Glutamatergic neuron (in vitro differentiated cells): ENCODE data around the gene RPGRIP1L. TPM values are rescaled to one million over a fixed set of nuclear protein-coding genes. Genes with fewer than 3 reads are reported as not detected.

Experiments
- DNase-seq: peaks from one replicate; pipeline ENCODE4 v3.0.0; 2022
- H3K27ac Mint-ChIP-seq: one replicate; pipeline ENCODE4 v1.8.0; 2020; ENCODE audit warnings: mild to moderate bottlenecking, mixed read lengths, inconsistent platforms; ENCODE audit not compliant: unreplicated experiment
- H3K27me3 Mint-ChIP-seq: one replicate; pipeline ENCODE4 v1.8.0; 2020; ENCODE audit warnings: mild to moderate bottlenecking, moderate library complexity, mixed read lengths, inconsistent platforms; ENCODE audit not compliant: unreplicated experiment
- H3K36me3 Mint-ChIP-seq: one replicate; pipeline ENCODE4 v1.8.0; 2020; ENCODE audit warnings: mild to moderate bottlenecking, mixed read lengths, inconsistent platforms; ENCODE audit not compliant: unreplicated experiment
- H3K4me1 Mint-ChIP-seq: one replicate; pipeline ENCODE4 v1.8.0; 2020; ENCODE audit warnings: mild to moderate bottlenecking, low read depth, mixed read lengths, inconsistent platforms; ENCODE audit not compliant: unreplicated experiment
- H3K4me3 Mint-ChIP-seq: one replicate; pipeline ENCODE4 v1.8.0; 2020; ENCODE audit warnings: mild to moderate bottlenecking, mixed read lengths, inconsistent platforms; ENCODE audit not compliant: unreplicated experiment
- H3K9me3 Mint-ChIP-seq: one replicate; pipeline ENCODE4 v1.8.0; 2020; ENCODE audit warnings: mild to moderate bottlenecking, moderate library complexity, mixed read lengths, inconsistent platforms; ENCODE audit not compliant: unreplicated experiment
- total RNA-seq: library from RNA; stranded (reverse); fragmentation: NEBNext Ultra II Directional; extraction: Animal tissue kit (Norgen Biotek cat#: 25700); gene quantifications from one replicate; pipeline ENCODE4 v1.2.1, GENCODE V29; 2021; ENCODE audit not compliant: unreplicated experiment
- TF ChIP-seq, protein P1 (sequence below): fragments of 200-600 bp; sonication (generic); IDR thresholded peaks from one replicate; pipeline ENCODE4 v1.5.0; 2021; ENCODE audit not compliant: partially characterized antibody, unreplicated experiment

The RPGRIP1L gene
- total RNA-seq, 1 donor from 2014 or later, result 18.0 TPM

DNA sequence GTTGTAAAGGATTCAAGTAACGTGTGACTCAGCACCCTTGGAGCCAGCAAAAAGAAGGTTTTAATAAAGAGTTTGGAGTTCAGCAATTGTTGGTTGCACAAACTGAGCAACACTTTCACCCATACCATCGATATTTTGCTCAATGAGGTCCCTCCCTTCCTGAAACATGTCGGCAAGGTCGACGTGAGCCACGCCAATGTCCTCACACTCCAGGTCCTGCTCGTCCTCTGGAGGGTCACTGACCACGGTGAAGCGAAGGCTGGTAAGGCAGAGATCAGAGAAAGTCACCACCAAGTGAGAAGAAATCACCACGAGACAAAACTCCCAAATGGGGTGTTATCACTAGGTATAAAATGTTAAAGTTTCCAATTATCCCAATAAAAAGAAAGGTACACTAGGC is 98.3 kb downstream of the RPGRIP1L start:
- Mint-ChIP-seq H3K27ac (no peak overlapping the region), H3K4me3 (no peak overlapping the region), H3K36me3 (no peaks in the 10 kb centered on the region), H3K4me1 (no peaks in the 10 kb centered on the region), H3K9me3 (no peaks in the 10 kb centered on the region), H3K27me3 (no peaks in the 10 kb centered on the region)
- DNase-seq, result no peak
- TF ChIP-seq, protein P1, sequence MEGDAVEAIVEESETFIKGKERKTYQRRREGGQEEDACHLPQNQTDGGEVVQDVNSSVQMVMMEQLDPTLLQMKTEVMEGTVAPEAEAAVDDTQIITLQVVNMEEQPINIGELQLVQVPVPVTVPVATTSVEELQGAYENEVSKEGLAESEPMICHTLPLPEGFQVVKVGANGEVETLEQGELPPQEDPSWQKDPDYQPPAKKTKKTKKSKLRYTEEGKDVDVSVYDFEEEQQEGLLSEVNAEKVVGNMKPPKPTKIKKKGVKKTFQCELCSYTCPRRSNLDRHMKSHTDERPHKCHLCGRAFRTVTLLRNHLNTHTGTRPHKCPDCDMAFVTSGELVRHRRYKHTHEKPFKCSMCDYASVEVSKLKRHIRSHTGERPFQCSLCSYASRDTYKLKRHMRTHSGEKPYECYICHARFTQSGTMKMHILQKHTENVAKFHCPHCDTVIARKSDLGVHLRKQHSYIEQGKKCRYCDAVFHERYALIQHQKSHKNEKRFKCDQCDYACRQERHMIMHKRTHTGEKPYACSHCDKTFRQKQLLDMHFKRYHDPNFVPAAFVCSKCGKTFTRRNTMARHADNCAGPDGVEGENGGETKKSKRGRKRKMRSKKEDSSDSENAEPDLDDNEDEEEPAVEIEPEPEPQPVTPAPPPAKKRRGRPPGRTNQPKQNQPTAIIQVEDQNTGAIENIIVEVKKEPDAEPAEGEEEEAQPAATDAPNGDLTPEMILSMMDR, result no peak

DNA sequence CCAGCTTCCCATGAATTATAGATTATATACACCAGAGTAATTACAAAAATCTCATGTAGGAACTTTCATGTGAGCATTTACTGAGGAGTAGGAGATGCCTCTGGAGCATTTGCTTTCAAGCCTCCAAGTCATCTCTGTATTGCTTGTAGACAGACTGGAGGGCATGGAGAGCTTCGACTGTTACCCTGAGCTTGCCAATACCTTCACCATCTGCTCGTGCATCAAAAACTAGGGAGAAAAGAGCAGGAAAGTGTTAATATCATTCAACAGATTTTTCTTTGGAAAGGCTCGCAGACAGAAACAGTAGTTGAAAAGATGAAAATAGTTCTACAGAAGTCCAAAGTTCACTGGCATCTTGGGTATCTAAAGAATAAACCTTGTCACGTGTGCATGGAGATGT is 101.7 kb downstream of the RPGRIP1L start:
- DNase-seq, result no peak
- H3K36me3 Mint-ChIP-seq, result no peaks in the 10 kb centered on the region
- TF ChIP-seq, protein P1, result no peak
- H3K9me3 Mint-ChIP-seq, result no peaks in the 10 kb centered on the region
- H3K4me3 Mint-ChIP-seq, result no peak overlapping the region
- H3K4me1 Mint-ChIP-seq, result no peaks in the 10 kb centered on the region
- H3K27ac Mint-ChIP-seq, result no peak overlapping the region
- no peaks in the 10 kb centered on the region for H3K27me3 Mint-ChIP-seq

DNA sequence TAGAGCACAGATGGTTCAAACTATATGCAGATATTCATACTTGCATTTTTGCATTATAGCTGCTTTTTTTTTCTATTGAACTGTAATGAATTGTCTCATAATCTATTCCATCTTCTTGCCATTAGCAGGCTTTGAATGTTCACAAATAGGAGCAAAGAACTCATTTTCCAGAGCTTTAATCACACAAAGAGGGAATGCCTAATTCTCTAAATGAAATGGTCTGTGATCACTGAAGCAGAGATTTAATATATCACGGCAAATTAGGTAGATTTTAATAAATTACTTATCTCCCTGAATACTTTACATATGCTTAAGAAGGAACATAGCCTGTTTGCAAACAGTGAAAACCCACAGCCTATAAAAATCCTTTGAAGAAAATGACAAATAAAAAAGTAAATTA is 103.0 kb downstream of the RPGRIP1L start:
- TF ChIP-seq, protein P1, result no peak
- DNase-seq, result no peak
- H3K27me3 Mint-ChIP-seq, result no peaks in the 10 kb centered on the region
- H3K4me3 Mint-ChIP-seq, result no peak overlapping the region
- peaks cover 2% of the 10 kb centered on the region for H3K9me3 Mint-ChIP-seq
- no peaks in the 10 kb centered on the region for H3K4me1 Mint-ChIP-seq
- peaks cover 4% of the 10 kb centered on the region for H3K36me3 Mint-ChIP-seq
- no peak overlapping the region for H3K27ac Mint-ChIP-seq

DNA sequence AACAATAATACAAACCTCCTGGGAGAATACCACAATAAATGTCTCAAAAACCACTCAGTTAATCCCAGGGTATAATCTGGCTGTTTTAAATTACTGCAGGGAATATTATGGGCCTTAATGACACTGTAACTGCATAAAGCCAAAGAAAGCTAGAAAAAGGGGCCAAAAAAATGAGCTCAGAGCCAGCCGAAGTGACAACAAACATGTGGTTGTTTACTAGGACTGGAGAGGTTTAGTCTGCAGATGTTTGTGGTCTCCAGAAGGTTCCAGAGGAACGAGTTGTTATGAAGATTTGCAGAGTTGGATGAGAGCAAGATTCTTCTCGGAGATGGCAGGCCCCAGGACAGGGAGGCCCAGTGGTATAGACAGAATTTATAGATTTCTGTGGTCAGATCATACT is 103.5 kb downstream of the RPGRIP1L start:
- no peak overlapping the region for H3K4me3 Mint-ChIP-seq
- no peak overlapping the region for H3K27ac Mint-ChIP-seq
- peaks cover 9% of the 10 kb centered on the region for H3K36me3 Mint-ChIP-seq
- TF ChIP-seq, protein P1, result no peak
- H3K27me3 Mint-ChIP-seq, result no peaks in the 10 kb centered on the region
- no peak for DNase-seq
- H3K9me3 Mint-ChIP-seq, result peaks cover 2% of the 10 kb centered on the region
- no peaks in the 10 kb centered on the region for H3K4me1 Mint-ChIP-seq

DNA sequence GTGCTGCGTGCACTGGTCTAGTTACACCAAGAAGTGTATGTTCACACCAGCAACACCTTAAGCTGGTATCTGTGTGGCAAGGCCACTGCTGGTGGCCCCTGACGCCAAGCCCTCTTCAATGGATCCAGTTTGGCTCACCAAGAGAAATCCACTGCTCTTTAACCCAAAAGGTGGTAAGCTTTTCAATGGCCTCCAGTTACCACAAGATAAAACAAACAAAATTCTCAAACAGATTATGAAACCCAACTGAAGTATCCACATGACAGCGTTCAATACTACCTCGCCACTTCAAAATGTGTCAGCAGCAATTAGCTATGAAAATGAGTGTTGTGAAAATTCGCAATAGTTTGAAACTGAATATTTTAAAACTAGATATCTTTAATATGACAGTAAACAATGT is 104.1 kb downstream of the RPGRIP1L start:
- Mint-ChIP-seq H3K27me3 (no peaks in the 10 kb centered on the region), H3K4me3 (no peak overlapping the region), H3K36me3 (peaks cover 12% of the 10 kb centered on the region), H3K27ac (no peak overlapping the region), H3K9me3 (peaks cover 2% of the 10 kb centered on the region), H3K4me1 (no peaks in the 10 kb centered on the region)
- DNase-seq, result no peak
- TF ChIP-seq, protein P1, result no peak
